ENCODE measurements around the gene MAML2. TPM values are rescaled to one million over a fixed set of nuclear protein-coding genes. Genes with fewer than 3 reads are reported as not detected.
A peak's percentile ranks its signal among the peaks of the same experiment; 100 is the strongest.

MAML2 gene
- total RNA-seq, 4 donors from 2014 or later: 19.0 to 36.4 (median 31.4) TPM

- 60 to 80% methylated on average over 3 to 7 of the region's 8 CpGs for WGBS, 2 donors
- intact Hi-C loops (cut with DNase I): no loop called here
Measured at GRCh38 chr11:96070453-96070852, 272.5 kb downstream of the MAML2 start.

GRCh38 chr11:96067160-96067559 is 275.8 kb downstream of the MAML2 start:
- Histone ChIP-seq H3K36me3 (no peaks in the 10 kb centered on the region), H3K4me3 (replicated peaks in 1 of 3) (no peak overlapping the region), H3K27me3 (no peaks in the 10 kb centered on the region), H3K9me3 (no peaks in the 10 kb centered on the region), H3K27ac (no peak overlapping the region), H3K4me1 (peaks cover 9 to 22% of the 10 kb centered on the region in 2 donors)
- intact Hi-C loops (cut with DNase I): no loop called here
- no peak for DNase-seq
- 54 to 62% methylated on average over 3 of the region's 3 CpGs for WGBS, 2 donors
- TF ChIP-seq CTCF (IDR thresholded peaks at IDR 0.05) (no peak), POLR2A (IDR thresholded peaks at IDR 0.05) (no peak)

More at GRCh38 chr11:96070453-96070852, 272.5 kb downstream of the MAML2 start:
- Histone ChIP-seq H3K27ac (no peak overlapping the region), H3K9me3 (no peaks in the 10 kb centered on the region), H3K27me3 (no peaks in the 10 kb centered on the region), H3K4me3 (replicated peaks in 1 of 3) (no peak overlapping the region), H3K36me3 (no peaks in the 10 kb centered on the region), H3K4me1 (peaks cover 9 to 22% of the 10 kb centered on the region in 2 donors)
- TF ChIP-seq POLR2A (IDR thresholded peaks at IDR 0.05) (no peak), CTCF (IDR thresholded peaks at IDR 0.05) (no peak)
- peak in 1 of 2 donors; percentile 11 for DNase-seq

- Histone ChIP-seq H3K4me3 (replicated peaks in 1 of 3) (no peak overlapping the region), H3K4me1 (peaks cover 11 to 35% of the 10 kb centered on the region in 2 donors), H3K9me3 (no peaks in the 10 kb centered on the region), H3K27ac (no peak overlapping the region), H3K36me3 (no peaks in the 10 kb centered on the region), H3K27me3 (no peaks in the 10 kb centered on the region)
- no peak for TF ChIP-seq POLR2A (IDR thresholded peaks at IDR 0.05)
- TF ChIP-seq CTCF (IDR thresholded peaks at IDR 0.05): no peak
- intact Hi-C loops (cut with DNase I): no loop called here
- 81 to 95% methylated on average over 3 of the region's 3 CpGs for WGBS, 2 donors
- DNase-seq: no peak
Measured at GRCh38 chr11:96065379-96065778, 277.6 kb downstream of the MAML2 start.

GRCh38 chr11:96063886-96064285 is 279.1 kb downstream of the MAML2 start:
- H3K4me3 ChIP-seq (replicated peaks in 1 of 3): no peak overlapping the region
- no peaks in the 10 kb centered on the region for H3K9me3 ChIP-seq
- H3K27ac ChIP-seq: no peak overlapping the region
- no peaks in the 10 kb centered on the region for H3K36me3 ChIP-seq
- DNase-seq: no peak
- peaks cover 13 to 34% of the 10 kb centered on the region in 2 donors for H3K4me1 ChIP-seq
- no peaks in the 10 kb centered on the region for H3K27me3 ChIP-seq
- 95 to 100% methylated on average over 2 of the region's 2 CpGs for WGBS, 2 donors
- intact Hi-C loops (cut with DNase I): no loop called here
- TF ChIP-seq POLR2A (IDR thresholded peaks at IDR 0.05): no peak
- TF ChIP-seq CTCF (IDR thresholded peaks at IDR 0.05): no peak

GRCh38 chr11:96063053-96063452 is 279.9 kb downstream of the MAML2 start:
- H3K27me3 ChIP-seq: no peaks in the 10 kb centered on the region
- H3K4me3 ChIP-seq (replicated peaks in 1 of 3): no peak overlapping the region
- no peaks in the 10 kb centered on the region for H3K36me3 ChIP-seq
- TF ChIP-seq CTCF (IDR thresholded peaks at IDR 0.05): no peak
- peaks cover 14 to 31% of the 10 kb centered on the region in 2 donors for H3K4me1 ChIP-seq
- intact Hi-C loops (cut with DNase I): no loop called here
- no peak overlapping the region for H3K27ac ChIP-seq
- WGBS, 2 donors: 95 to 99% methylated on average over 2 of the region's 2 CpGs
- no peaks in the 10 kb centered on the region for H3K9me3 ChIP-seq
- no peak for DNase-seq
